Left kidney (tissue), 2 donors: Measurements from ENCODE around the gene GSC2. TPM values are rescaled to one million over a fixed set of nuclear protein-coding genes. Genes with fewer than 3 reads are reported as not detected.

Source experiments
- DNase-seq: peaks from one replicate; pipeline ENCODE4 v3.0.0-alpha.2; 2013
- polyA plus RNA-seq: library from polyadenylated mRNA; unstranded; fragments of 120-200 nt; gene quantifications from one replicate; pipeline ENCODE4 v1.2.1, GENCODE V29; 2013; ENCODE audit not compliant: insufficient read length

Gene GSC2
- polyA plus RNA-seq, 1 donor = not detected

DNA sequence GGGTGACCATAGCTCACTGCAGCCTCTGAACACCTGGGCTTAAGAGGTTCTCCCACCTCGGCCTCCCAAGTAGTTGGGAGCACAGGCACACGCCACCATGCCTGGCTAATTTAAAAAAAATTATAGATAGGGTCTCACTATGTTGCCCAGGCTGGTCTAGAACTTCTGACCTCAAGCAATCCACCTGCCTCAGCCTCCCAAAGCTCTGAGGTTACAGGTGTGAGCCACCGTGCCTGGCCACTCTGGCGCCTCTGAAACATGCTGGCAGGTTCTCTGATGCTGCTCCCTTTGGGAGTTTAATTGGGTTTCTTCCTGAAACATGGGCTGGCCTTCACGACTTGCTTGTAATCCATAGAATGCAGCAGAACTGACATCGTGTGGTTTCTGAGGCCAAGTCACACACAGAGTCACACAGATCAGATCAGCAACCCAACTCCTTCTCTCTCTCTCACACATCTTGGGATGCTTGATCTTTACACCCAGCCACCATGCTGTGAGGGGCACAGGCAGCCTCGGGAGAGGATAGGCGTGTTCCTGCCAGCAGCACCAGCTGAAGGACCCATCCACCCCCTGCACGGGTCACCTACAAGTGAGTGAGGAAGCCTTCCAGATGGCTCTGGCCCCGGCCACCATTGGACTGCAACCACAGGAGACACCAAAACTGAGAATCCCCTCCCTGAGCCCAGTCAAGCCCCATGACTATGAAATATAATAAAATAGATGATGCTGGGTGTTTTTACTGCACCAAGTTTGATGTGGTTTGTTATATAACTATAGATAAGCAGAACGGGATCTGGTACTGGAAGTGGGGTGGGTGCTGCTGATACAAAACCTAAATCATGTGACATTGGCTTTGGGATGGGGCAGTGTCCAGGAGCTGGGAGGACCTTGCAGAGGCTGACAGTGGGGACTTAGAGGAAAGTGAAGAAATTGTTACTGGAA is 3.1 kb upstream of the GSC2 start:
- no peak for DNase-seq

DNA sequence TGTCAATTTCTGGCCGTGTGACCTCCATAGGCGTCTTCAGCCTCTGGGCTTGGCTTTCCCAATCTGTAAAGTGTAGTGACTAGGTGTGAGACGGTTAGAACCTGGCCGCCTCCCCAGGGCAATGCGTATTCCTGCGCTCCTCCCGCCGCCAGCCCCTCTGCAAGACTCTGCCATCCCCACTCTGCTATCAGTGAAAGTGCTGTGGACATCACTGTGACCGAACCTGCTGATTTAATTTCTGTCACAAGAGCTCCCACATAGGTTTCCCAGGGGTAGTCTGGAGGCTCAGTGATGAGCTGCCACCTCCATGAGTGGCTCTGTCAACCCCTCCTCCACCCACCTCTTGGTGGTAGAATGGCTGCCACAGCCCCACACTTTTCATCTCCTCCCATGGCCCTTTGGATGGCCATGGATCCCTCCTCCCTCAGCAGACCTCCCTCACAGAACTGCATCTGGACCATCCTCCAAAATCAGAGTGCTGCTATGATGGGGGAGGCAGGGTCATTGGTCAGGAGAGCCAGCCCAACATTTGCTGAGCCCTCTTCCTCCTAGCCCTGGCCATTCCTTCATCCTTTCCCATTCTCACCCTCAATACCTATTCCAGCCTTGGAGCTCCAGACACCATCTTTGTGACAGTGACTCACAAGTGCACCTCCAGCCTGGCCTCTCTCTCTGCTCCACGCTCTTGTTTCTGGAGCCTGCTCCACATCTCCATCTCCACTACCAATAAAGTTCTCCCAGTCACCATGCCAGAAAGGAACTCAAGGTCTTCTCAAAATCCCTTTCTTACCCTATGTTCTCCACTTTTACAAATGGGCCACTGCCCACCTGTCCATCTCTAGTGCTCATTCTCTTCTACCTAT is 1.5 kb upstream of the GSC2 start:
- DNase-seq = no peak

DNA sequence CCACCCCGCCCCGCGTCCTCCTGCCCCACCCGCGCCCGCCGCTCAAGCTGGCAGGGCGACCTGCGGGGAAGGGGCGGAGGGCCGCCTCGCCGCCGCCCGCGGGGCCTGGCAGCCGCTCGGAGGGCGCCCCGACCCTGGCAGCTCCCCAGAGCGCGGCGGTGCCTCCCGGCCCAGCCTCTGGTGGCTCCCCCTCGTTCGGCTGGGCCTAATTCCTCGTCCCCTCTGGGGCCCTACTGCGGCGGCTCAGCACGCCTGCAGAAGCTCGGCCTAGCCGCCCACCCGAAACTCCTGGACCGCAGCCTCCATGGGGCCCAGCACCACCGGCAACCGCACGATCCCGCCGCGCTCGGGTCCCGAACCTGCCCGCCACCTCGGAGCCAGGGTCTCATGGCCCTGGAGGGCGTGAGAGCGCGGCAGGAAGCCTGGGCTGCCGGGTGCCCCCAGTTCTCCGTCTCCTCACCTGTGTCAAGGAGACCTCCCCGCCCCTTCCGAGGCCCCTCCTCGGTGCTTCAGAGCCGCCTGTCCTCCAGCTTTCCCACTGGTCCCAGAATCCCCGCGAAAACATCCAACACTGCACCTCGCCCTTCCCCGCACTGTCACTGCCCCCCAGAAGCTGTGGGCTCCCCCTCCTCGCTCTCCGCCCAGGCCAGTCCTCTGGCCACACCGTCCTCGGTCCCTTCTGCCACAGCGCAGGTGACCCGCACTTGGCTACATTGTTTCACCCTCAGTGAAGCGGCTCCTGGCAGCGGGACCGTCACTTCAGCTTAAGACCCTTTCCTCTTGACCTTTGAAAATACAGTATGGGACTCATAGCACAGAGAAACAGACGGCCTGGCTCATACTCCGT is 613 bp upstream of the GSC2 start:
- no peak for DNase-seq

DNA sequence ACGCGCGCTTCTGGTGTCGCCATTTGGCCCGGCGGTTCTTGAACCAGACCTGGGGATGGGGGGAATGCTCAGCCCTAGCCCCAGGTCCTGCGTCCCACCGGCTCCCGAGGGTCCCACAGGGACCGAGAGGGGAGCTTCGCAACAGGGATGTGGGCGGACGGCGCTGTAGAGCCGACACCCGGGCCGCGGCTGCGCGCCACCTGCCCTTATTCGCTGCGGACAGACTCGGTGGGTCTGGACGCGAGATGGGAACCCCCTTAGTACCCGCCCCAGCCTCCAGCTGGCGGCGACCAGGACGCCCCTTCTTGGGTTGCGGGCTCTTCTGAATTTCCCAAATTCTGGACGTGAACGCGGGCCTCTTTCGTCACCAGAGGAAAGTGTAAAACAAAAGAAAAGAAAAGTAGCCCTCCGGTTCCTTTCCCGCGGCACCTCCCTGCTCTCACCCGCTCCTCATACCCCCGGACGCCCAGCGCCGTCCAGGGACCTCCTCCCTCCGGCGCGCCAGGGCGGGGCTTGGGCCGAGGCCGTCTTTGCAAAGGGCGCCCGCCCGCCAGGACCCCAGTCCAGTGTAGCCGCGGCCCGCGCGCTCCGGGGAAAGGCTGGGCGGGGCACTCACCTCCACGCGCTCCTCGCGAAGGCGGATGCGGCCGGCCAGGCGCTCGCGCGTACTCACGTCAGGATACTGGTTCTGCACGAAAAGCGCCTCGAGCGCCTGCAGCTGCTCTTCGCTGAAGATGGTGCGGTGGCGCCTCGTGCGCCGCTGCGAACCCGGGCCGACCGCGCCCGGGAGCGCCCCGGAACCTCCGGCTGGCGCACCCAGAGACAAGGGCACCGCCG is 827 bp downstream of the GSC2 start:
- no peak for DNase-seq

DNA sequence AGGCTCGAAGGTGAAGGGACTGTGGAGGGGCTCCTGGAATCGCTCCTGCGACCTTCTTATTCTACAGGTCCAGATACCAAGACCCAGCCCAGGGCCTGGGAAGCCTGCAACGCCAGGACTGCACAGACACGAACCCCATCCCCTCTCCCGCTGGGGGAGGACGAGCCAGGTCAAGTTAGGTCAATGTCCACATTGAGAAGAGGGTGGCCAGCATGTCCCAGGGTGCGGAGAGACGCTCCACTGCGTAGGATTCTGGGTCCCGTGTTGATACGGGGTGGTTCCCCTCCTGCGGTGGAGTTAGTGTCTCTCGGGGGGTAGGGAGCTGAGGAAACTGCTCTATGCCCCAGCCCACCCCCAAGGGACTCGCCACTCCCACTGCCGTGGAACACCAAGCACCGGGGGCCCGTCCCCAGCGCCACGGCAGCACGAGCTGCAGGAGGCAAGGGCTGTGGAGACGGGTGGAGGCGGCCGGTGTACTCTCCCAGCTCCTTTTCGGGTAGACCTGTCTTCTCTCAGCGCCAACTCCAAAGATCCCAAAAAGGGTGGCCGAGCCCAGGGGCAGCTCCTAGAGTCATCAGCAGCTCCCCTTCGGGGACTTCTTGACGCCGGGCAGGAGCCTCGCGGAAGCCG is 1.6 kb downstream of the GSC2 start:
- DNase-seq = no peak

GRCh38 chr22:19147195-19147780 is 2.8 kb downstream of the GSC2 start:
- DNase-seq = no peak

- no peak for DNase-seq
These were observed 3.7 kb downstream of the GSC2 start for GRCh38 chr22:19146215-19146968.

GRCh38 chr22:19143967-19144400 is 6.1 kb downstream of the GSC2 start:
- no peak for DNase-seq

GRCh38 chr22:19143212-19143611 is 6.9 kb downstream of the GSC2 start:
- no peak for DNase-seq

- no peak for DNase-seq
These were observed 7.7 kb downstream of the GSC2 start for GRCh38 chr22:19142394-19142793.

- DNase-seq = no peak
These were observed 10.1 kb downstream of the GSC2 start for GRCh38 chr22:19139974-19140373.

GRCh38 chr22:19139001-19139356 is 11.1 kb downstream of the GSC2 start:
- no peak for DNase-seq

DNA sequence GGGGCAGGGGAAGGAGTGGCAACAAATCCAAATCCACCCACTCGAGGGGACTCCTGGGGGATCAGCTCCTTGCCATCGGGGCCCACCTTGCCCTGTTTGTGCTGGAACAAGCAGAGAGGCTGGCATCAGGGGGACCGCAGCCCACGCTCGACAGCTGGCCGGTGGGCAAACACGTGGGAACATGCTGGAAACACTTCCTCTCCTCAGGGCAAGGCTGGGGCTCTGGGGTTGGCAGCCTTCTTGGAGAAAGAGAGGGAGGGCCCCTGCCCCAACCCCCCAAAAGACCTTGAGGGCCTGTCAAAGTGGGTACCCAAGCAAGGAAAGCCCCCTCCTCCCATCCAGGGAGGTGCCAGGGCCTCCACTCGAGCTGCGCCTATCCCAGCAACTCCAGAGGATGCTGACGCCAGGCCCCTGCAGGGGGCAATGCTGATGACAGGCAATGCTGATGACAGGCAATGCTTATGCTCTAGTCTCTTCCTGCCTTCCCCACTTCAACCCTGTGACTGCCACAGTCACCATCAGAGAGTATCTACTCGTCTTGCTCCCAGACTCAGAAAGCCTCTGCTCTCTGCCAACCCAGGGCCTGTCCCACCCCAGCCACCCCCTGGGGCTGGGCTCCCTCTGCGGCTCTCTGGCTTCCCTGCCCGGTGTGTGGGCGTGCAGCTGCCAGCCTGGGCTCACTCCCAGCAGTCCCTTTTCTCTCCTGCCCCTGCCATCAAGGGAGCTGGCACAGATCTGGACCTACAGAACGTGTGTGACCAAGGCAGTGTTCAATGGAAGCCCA is 11.7 kb downstream of the GSC2 start:
- no peak for DNase-seq

GRCh38 chr22:19137384-19138216 is 12.5 kb downstream of the GSC2 start:
- no peak for DNase-seq

- no peak for DNase-seq
These were observed 13.2 kb downstream of the GSC2 start for GRCh38 chr22:19136915-19137314.

DNA sequence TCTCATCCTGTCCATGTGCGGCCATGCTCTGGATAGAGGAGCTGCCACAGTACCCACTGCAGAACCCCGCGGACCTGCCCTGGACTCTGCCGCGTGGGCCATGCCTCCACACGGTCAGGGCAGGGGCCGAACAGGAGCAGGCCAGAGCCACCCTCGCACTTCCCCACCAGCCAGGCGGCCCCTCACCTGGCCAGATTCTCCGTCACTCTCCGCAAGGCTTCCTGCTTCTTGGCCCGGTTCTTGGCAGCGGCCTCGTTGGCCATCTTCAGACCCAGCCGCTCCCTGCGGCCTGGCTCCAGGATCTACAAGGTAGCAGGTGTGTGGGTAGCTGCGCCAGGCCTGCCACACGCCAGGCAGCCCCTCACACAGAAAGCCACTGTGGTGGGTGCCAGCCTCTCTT is 15.2 kb downstream of the GSC2 start:
- no peak for DNase-seq

- DNase-seq = no peak
These were observed 15.8 kb downstream of the GSC2 start for GRCh38 chr22:19134176-19134831.
